Urinary bladder (tissue), 4 donors: Measurements from ENCODE around the gene DNAJC8. TPM values are rescaled to one million over a fixed set of nuclear protein-coding genes. Genes with fewer than 3 reads are reported as not detected.

Experiments
- DNase-seq: peaks from one replicate; pipeline ENCODE4 v3.0.0-alpha.2; 2015; ENCODE audit errors: extremely low spot score
- H3K27ac ChIP-seq: one replicate; pipeline ENCODE4 v1.5.1; 2013; ENCODE audit warnings: low read depth, mild to moderate bottlenecking, moderate library complexity
- H3K36me3 ChIP-seq: one replicate; pipeline ENCODE4 v1.6.1; 2013; ENCODE audit warnings: mild to moderate bottlenecking, moderate library complexity; ENCODE audit not compliant: insufficient read depth
- H3K4me1 ChIP-seq: one replicate; pipeline ENCODE4 v1.6.1; 2013; ENCODE audit warnings: mild to moderate bottlenecking, moderate library complexity; ENCODE audit not compliant: insufficient read depth
- H3K4me3 ChIP-seq: one replicate; pipeline ENCODE4 v1.5.1; 2013; ENCODE audit warnings: low read depth, low read length
- WGBS: extraction: QIAGEN DNeasy Blood & Tissue Kit; methylation state at CpG from one replicate; pipeline ENCODE4 v1.1.7; 2013; 5-methylcytosine and 5-hydroxymethylcytosine counted together
- polyA plus RNA-seq: library from polyadenylated mRNA; stranded (reverse); fragments of 200-250 nt; gene quantifications from one replicate; pipeline ENCODE4 v1.2.3, GENCODE V29; 2013
- total RNA-seq: library from RNA; depleted of rRNA; stranded (reverse); fragments of >200 nt; gene quantifications from one replicate; pipeline ENCODE4 v1.2.3, GENCODE V29; 2014
- donor health status: healthy with polysubstance abuse.
- donor health status: healthy.

Gene DNAJC8
- total and polyA plus RNA-seq, 2 donors: 42.2 to 105 TPM

DNA sequence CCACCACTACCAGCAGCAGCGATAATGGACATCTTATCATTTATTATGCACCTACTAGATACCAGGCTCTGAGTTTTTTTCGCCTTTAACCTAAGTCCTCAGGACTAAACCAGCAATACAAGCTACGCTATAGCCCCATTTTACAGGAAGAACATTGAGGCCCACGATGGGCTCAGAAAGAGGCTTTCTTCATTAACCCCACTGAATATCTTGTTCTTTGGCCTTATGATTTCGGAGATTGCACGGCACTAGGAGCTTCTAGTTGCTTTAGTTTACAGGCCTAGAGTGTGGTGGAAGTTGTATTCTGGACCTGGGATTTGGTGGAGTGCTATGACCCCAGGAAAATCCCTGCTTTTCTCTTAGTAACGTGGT is 28.0 kb upstream of the DNAJC8 start:
- H3K27ac ChIP-seq: no peak overlapping the region
- H3K4me1 ChIP-seq: no peaks in the 10 kb centered on the region
- H3K36me3 ChIP-seq: no peaks in the 10 kb centered on the region
- WGBS: 47% methylated on average over 7 of the region's 7 CpGs
- peak overlapping the region; percentile 94 for H3K4me3 ChIP-seq
- DNase-seq: no peak

DNA sequence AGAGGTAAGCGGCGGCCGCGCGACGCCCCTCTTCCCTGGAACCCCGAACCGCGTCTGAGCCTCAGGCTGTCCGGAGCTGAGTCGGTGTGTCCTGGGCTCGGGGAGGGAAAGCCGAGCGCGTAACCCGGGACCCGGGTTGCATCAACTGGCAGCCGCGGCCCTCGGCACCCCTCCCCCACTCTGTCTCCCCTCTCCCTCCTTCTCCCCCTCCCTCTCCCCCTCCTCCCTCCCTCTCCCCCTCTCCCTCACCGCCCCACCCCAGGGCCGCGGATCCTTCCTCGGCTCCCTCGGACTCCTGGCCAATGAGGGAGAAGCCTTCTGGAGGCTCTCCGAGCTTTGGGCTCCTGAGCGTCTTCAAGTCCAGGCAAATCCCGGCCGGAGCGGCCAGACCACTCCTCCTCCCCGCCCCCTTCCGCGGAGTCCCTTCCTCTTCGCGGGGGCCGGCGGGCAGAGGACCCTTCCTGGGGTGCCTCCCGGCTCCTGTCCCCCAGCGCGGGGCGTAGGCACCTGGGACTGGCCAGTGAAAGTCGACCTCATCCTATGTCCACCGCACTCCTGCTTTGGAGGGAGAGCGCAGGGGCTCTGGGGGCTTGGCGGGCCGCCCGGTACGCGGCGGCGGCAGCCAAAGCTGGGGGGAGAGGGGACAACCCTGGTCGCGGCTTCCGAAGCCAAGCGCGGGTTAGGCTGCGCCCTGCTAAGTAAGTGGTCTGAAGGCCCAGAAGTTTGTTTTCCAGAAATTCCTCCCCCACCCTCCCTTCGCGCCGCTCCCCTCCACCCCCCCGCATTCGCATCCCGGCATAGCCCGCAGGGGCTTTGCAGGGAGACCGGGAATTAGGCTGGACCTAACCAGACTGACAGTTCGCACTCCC is 27.3 kb upstream of the DNAJC8 start:
- WGBS: under 1% methylated on average over 65 of the region's 66 CpGs
- peak overlapping the region; percentile 94 for H3K4me3 ChIP-seq
- H3K27ac ChIP-seq: peak overlapping the region; percentile 63
- no peaks in the 10 kb centered on the region for H3K36me3 ChIP-seq
- no peak for DNase-seq
- H3K4me1 ChIP-seq: no peaks in the 10 kb centered on the region

DNA sequence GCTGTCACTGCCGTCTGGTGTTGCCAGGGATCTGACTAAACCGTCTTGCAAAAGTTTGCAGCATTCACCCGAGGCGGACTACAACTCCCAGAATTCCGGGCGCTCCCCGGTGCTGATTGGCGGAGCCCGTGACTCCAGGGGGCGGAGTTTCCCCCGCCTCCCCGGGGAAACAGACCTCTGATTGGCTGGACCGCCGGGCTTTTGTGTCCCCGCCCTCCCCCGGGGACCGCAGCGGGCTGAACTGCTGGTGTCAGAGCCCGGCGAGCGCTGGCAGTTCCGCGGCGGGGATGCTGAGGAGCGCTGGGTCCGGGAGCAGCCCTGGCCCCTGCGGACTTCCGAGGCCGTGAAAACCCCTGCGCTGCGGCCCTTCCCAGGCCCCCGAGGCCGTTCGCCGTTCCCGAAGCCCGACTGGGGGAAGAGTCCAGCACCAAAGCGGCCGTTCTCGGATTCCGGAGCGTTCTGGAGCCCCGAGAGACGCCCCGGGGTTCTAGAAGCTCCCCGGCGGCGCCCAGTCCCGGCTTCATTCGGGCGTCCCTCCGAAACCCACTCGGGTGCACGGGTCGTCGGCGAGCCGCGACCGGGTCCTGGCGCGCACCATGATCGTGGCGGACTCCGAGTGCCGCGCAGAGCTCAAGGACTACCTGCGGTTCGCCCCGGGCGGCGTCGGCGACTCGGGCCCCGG is 26.6 kb upstream of the DNAJC8 start, which contains the start of gene SESN2:
Gene SESN2, plus strand, starts transcription at position 267 of the 682 bp plus-strand sequence. Its CDS starts 330 bp downstream, at position 597.
- H3K4me3 ChIP-seq: peak within 1 kb of the TSS; percentile 94
- under 1% methylated on average over 76 of the region's 76 CpGs for WGBS
- no peaks in the 10 kb centered on the region for H3K4me1 ChIP-seq
- peak within 1 kb of the TSS; percentile 63 for H3K27ac ChIP-seq
- DNase-seq: peak; percentile 94
- no peaks in the 10 kb centered on the region for H3K36me3 ChIP-seq

DNA sequence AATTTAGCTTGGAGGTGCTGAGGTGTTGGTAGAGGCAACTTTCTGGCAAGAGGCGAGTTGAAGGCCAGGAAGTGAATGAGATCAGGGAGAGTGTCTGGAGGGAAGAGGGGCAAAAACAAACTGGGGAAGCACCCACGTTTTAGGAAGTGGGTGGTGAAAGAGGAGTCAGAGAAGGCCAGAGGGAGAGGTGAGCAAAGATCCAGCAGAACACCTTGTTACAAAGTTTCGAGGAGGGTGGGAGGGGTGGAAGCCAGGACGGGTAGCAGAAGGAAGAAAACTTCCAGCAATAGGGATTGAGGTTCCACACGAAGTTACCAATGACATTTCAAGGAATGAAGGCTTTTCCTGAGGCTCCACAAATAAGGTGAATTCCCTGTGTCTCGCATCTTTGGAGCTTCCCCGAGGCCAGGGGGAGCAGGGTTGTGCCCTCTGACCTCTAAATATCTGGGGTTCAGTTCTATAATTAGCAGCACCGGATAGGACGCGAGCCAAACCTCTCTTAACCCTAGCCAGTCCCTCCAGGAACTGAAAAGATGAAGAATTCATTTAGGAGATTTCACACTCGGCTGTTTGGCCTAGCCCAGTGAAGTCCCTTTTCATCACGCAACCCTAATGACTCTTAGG is 25.9 kb upstream of the DNAJC8 start:
- H3K4me1 ChIP-seq: no peaks in the 10 kb centered on the region
- DNase-seq: no peak
- no peaks in the 10 kb centered on the region for H3K36me3 ChIP-seq
- H3K27ac ChIP-seq: no peak overlapping the region
- 8% methylated on average over 12 of the region's 12 CpGs for WGBS
- no peak overlapping the region for H3K4me3 ChIP-seq

DNA sequence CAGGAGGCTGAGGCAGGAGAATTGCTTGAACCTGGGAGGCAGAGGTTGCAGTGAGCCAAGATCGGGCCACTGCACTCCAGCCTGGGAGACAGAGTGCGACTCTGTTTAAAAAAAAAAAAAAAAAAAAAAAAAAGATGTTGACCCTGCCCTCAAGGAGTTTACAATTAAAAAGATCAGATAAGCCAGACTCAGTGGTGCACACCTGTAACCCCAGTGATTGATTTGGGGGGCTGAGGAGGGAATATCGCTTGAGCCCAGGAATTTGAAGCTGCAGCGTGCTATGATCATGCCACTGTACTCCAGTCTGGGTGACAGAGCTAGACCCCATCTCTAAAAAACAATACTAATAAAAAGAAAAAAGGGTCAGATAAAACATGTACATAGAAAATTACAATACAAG is 24.9 kb upstream of the DNAJC8 start:
- WGBS: 95% methylated on average over 4 of the region's 4 CpGs
- H3K4me3 ChIP-seq: no peak overlapping the region
- DNase-seq: no peak
- H3K36me3 ChIP-seq: no peaks in the 10 kb centered on the region
- no peak overlapping the region for H3K27ac ChIP-seq
- H3K4me1 ChIP-seq: no peaks in the 10 kb centered on the region

DNA sequence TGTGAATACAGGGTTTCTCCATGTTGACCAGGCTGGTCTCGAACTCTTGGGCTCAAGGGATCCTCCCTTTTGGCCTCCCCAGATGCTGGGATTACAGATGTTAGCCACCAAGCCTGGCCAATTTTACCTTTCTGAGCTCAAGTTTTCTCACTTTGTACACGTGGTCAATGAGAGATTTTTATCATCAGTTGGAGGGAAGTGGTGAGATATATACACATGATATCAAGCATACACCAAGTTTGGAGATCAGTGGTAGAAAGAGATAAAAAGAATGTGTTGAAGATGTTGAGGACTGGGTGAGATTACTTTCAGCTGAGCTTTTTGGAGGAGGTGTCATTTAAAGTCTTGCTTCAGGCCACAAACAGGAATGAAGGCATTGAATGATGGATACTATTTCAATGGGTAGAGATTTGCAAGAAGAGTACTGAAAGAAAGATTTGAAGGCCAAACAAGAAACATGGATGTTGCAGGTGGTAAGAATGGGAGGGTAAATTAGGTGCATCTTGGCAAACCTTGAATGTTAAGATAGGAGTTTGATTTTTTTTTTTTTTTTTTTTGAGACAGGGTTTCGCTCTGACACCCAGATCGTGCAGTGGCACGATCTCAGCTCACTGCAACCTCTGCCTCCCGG is 23.5 kb upstream of the DNAJC8 start:
- WGBS: 79% methylated on average over 6 of the region's 6 CpGs
- no peaks in the 10 kb centered on the region for H3K36me3 ChIP-seq
- H3K27ac ChIP-seq: no peak overlapping the region
- DNase-seq: no peak
- no peaks in the 10 kb centered on the region for H3K4me1 ChIP-seq
- H3K4me3 ChIP-seq: no peak overlapping the region

DNA sequence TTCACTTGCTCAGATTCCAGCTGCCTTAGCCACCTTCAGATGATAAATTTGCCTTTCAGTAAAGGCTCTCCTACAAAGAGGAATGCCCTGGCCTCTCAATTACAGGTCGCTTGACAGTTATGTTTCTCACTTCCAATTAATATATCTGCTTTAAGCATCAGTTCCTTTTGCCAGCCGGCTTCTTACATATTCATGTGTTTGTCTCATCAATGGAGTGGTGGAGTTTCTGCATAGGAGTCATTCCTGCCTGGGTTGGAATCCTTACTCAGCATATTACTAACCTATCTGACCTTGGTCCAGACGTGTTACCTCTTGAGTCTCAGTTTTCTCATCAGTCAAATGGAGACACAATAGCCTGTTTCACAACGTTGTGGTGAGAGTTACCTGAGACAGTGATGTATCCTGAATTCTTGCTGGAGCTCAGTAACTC is 17.1 kb upstream of the DNAJC8 start:
- Histone ChIP-seq H3K27ac (no peak overlapping the region), H3K4me3 (no peak overlapping the region), H3K4me1 (no peaks in the 10 kb centered on the region), H3K36me3 (no peaks in the 10 kb centered on the region)
- DNase-seq: no peak
- WGBS: 60% methylated on average over 4 of the region's 4 CpGs

DNA sequence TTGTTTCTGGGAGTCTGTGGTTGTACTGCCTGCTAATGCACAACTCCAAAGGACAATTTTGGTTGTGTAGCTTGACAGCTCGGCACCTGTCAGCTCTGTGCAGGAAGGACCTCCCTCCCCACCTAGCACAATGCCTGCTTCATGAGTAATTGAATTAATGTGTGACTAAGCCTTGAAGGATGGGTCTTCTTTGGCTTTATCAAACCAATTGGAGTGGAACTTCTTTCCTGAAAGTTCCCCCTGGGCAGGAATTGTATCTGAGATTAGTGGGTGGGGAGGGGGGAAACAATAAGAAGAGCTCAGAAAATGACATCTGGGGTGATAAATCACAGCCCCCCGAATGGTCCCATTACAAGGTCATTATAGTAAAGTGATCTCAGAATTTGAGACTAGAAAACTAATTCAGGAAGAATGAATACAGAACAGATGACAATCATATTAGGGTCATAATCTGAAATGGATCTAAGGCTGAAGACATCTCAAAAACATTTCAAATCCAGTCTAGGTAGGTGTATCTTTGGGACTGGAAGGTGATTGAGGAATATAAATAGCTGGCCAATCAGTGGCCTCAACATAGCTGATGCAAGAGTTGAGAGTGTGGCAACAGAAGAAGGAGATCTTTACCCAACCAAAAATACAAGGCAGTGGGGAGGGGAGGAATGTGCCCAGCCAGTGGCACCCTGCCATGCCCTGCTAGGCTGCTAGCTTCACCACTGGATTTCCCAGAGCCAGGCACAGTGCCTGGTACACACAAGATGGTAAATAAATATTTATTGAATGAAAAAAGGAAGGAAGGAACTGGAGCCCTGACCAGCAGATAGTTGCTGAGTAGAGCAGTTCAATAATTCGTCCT is 16.4 kb upstream of the DNAJC8 start:
- Histone ChIP-seq H3K4me1 (no peaks in the 10 kb centered on the region), H3K36me3 (no peaks in the 10 kb centered on the region), H3K4me3 (no peak overlapping the region), H3K27ac (no peak overlapping the region)
- DNase-seq: no peak
- WGBS: 33% methylated on average over 3 of the region's 3 CpGs

DNA sequence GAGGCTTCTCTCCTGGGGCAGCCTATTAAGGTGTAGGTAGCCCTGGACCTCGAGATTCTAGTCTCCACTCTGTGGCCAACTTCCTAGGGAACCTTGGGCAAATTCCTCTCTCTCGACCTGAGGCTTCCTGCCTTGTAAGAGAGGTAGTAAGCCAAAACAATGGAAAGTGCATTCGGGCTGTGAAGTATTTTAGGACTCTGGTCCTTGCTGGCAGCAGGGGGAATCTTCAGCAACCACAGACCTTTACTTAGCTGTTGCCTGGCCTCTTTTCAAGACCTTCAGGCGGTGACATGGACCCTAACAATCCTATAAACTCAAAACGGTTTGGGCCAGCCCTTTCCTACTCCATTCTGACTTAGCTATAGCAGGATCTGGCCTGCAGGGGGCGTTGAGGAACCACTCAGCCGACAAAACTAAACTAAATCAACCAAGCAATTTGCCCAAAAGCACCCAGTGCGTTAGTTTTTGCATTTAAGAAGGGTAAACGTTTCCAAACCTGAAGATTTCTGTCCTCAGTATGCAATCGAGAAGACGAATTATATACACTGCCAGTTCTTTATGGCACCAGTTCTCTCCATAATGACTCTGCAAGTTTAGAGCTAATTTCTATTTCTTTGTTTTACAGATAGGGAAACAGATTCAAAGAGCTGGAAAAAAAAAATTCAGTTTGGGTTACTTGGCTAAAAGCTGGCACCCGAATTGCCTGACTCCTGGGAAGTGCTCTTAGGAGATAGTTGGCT is 15.6 kb upstream of the DNAJC8 start:
- H3K36me3 ChIP-seq: no peaks in the 10 kb centered on the region
- no peak overlapping the region for H3K27ac ChIP-seq
- WGBS: 6% methylated on average over 12 of the region's 12 CpGs
- H3K4me1 ChIP-seq: no peaks in the 10 kb centered on the region
- no peak overlapping the region for H3K4me3 ChIP-seq
- DNase-seq: no peak

DNA sequence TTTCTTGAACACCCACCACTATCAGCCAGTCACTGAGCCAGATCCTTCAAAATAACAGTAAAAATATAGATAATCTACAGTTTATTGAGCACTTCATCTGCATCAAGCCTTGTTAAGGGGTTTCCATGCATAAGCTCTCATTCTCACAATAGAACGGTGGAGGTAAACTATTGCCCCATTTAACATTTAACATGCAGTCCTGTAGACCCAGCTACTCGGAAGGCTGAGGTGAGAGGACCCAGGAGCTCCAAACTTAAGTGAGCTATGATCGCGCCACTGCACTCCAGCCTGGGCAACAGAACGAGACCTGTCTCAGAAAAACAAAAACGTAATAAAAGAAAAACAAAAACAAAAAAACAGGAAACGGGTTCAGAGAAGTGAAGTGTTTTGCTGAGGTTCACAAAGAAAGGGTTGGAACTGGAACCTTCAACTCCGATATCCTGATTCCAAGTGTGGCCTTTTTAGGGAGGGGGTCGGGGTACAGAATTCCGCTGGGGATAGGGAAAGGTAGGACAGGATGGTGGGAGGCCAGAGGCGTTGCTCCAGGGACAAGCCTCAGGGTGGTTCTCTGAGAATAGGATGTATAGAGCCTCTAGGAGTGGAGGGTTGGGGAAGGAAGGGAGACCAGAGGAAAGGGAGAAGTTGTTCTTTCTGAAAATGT is 14.9 kb upstream of the DNAJC8 start:
- no peak for DNase-seq
- no peak overlapping the region for H3K27ac ChIP-seq
- no peak overlapping the region for H3K4me3 ChIP-seq
- 63% methylated on average over 11 of the region's 11 CpGs for WGBS
- no peaks in the 10 kb centered on the region for H3K4me1 ChIP-seq
- H3K36me3 ChIP-seq: no peaks in the 10 kb centered on the region

DNA sequence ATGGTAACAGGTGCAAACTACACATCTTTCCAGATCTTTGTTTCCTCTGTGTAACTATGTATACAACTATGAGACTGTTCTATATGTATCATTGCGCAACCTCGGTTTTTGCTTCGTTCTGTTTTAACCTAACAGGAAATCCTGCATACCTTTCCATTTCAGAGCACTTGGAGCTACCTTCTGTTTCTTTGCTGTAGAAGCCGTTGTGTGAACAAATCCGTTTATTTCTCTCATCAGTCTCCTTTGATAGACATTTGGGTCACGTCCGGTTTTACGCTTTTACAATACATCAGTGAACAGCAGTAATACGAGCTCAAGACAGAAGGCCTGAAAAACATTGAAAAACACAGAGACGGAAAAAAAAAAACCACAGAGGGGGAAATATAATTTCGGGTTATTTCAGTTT is 13.6 kb upstream of the DNAJC8 start:
- 43% methylated on average over 11 of the region's 11 CpGs for WGBS
- DNase-seq: no peak
- no peaks in the 10 kb centered on the region for H3K36me3 ChIP-seq
- no peak overlapping the region for H3K27ac ChIP-seq
- no peaks in the 10 kb centered on the region for H3K4me1 ChIP-seq
- H3K4me3 ChIP-seq: peak overlapping the region; percentile 30
